Ishikawa (cell line): ENCODE results near the gene SERHL2.

Experiments
- CEBPB ChIP-seq: IDR thresholded peaks from 2 replicates; pipeline ENCODE4 v1.6.1; 2012
- EP300 ChIP-seq: IDR thresholded peaks from 2 replicates; pipeline ENCODE4 v1.6.1; 2012; ENCODE audit warnings: borderline replicate concordance
- MAX ChIP-seq: IDR thresholded peaks from 2 replicates; pipeline ENCODE4 v1.6.1; 2012
- NFIC ChIP-seq: IDR thresholded peaks from 2 replicates; pipeline ENCODE4 v1.6.1; 2012
- RAD21 ChIP-seq: IDR thresholded peaks from 2 replicates; pipeline ENCODE4 v1.6.1; 2012; ENCODE audit warnings: low read depth
- ZBTB7A ChIP-seq: IDR thresholded peaks from 2 replicates; pipeline ENCODE4 v1.6.1; 2012; ENCODE audit warnings: low read depth
- TF ChIP-seq, protein P1 (sequence below): IDR thresholded peaks from 2 replicates; pipeline ENCODE4 v1.6.1; 2012; ENCODE audit warnings: low read depth, mild to moderate bottlenecking
- TF ChIP-seq, protein P2 (sequence below): IDR thresholded peaks from 2 replicates; pipeline ENCODE4 v1.6.1; 2012

DNA sequence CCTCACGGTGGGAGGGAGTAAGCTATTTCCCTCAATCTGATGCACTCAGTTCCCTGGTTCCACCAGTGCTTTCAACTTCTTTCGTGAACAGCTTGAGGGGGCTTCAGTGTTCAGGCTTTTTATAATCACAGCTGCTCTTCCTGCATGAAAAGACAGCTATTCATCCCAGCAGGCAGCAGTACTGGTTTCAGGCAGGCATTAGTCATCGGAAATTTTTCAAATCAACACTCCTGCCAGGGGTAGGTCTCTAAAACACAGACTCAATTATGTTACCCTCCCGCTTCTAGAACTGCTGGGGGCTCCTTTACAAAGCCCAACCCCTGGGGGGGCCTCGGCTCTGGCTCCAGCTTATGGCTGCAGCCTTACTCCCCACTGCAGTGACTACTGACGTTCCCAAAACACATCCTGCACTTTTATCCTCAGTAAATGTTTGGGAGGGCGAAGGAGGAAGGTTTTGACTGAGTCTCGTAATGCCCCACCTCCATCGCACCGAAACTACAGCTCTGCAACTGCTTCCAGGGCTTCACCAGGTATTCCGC lies 55.1 kb downstream of the SERHL2 start:
- TF ChIP-seq ZBTB7A (no peak), CEBPB (no peak), NFIC (no peak), RAD21 (no peak), EP300 (no peak), MAX (no peak)
- TF ChIP-seq, protein P1, sequence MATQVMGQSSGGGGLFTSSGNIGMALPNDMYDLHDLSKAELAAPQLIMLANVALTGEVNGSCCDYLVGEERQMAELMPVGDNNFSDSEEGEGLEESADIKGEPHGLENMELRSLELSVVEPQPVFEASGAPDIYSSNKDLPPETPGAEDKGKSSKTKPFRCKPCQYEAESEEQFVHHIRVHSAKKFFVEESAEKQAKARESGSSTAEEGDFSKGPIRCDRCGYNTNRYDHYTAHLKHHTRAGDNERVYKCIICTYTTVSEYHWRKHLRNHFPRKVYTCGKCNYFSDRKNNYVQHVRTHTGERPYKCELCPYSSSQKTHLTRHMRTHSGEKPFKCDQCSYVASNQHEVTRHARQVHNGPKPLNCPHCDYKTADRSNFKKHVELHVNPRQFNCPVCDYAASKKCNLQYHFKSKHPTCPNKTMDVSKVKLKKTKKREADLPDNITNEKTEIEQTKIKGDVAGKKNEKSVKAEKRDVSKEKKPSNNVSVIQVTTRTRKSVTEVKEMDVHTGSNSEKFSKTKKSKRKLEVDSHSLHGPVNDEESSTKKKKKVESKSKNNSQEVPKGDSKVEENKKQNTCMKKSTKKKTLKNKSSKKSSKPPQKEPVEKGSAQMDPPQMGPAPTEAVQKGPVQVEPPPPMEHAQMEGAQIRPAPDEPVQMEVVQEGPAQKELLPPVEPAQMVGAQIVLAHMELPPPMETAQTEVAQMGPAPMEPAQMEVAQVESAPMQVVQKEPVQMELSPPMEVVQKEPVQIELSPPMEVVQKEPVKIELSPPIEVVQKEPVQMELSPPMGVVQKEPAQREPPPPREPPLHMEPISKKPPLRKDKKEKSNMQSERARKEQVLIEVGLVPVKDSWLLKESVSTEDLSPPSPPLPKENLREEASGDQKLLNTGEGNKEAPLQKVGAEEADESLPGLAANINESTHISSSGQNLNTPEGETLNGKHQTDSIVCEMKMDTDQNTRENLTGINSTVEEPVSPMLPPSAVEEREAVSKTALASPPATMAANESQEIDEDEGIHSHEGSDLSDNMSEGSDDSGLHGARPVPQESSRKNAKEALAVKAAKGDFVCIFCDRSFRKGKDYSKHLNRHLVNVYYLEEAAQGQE, result no peak
- TF ChIP-seq, protein P2, sequence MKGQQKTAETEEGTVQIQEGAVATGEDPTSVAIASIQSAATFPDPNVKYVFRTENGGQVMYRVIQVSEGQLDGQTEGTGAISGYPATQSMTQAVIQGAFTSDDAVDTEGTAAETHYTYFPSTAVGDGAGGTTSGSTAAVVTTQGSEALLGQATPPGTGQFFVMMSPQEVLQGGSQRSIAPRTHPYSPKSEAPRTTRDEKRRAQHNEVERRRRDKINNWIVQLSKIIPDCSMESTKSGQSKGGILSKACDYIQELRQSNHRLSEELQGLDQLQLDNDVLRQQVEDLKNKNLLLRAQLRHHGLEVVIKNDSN, result no peak
